Endothelial cell of umbilical vein (primary cell): Measurements from ENCODE around the gene MTA2. TPM values are rescaled to one million over a fixed set of nuclear protein-coding genes. Genes with fewer than 3 reads are reported as not detected.

Experiments used
- BruUV-seq: library from RNA; stranded (reverse); fragments of 400-500 nt; replicated peaks from 2 replicates; lab custom pipeline; 2021; lab: Mats Ljungman, UMichigan
- CTCF ChIA-PET: fragments of 300-600, 350-600 bp; sonication (Branson Sonifier 250); formaldehyde crosslinking; loops from one replicate; lab custom pipeline; 2021; ENCODE audit warnings: antibody characterized with exemption, inconsistent platforms; lab: Charles Lee
- POLR2A ChIA-PET: fragments of 300-600, 350-600 bp; sonication (Branson Sonifier 250); formaldehyde crosslinking; loops from one replicate; lab custom pipeline; 2021; ENCODE audit warnings: antibody characterized with exemption, inconsistent platforms; lab: Charles Lee
- DNase-seq: peaks from one replicate; pipeline ENCODE4 v3.0.0-alpha.2; 2011; ENCODE audit warnings: low read depth, low spot score
- FAIRE-seq: peaks from 2 replicates; lab custom pipeline; 2011; peaks lifted over from hg19 to GRCh38; lab: Jason Lieb, UNC
- H2AFZ ChIP-seq: 2 replicates; pipeline ENCODE4 v1.6.0; 2012; ENCODE audit warnings: low read depth, low read length, control low read depth, inconsistent platforms
- H3K27ac ChIP-seq: 2 replicates; pipeline ENCODE4 v1.5.1; 2011; ENCODE audit warnings: low read depth, mild to moderate bottlenecking, control low read depth, low read length, moderate library complexity; ENCODE audit not compliant: insufficient read depth
- H3K27me3 ChIP-seq, 2 experiments: 2 replicates each; pipeline versions ENCODE4 v1.6.0 to v1.6.1; 2011; ENCODE audit warnings: low read length in 2 of 2, mixed read lengths in 1 of 2; ENCODE audit not compliant: control insufficient read depth in 2 of 2, insufficient read depth in 2 of 2
- H3K36me3 ChIP-seq, 2 experiments: 2 replicates in 1 of 2; 3 replicates in 1 of 2; pipeline ENCODE4 v1.5.1; 2011; ENCODE audit warnings: low read length in 2 of 2, mild to moderate bottlenecking in 1 of 2, moderate library complexity in 1 of 2; ENCODE audit not compliant: control insufficient read depth in 2 of 2, insufficient read depth in 2 of 2; ENCODE audit errors: extremely low read depth in 1 of 2
- H3K4me1 ChIP-seq: 3 replicates; pipeline ENCODE4 v1.5.1; 2011; ENCODE audit warnings: mild to moderate bottlenecking, low read length; ENCODE audit not compliant: control insufficient read depth, insufficient read depth; ENCODE audit errors: extremely low read depth
- H3K4me2 ChIP-seq: 2 replicates; pipeline ENCODE4 v1.6.1; 2011; ENCODE audit warnings: low read length, control low read depth, mixed read lengths; ENCODE audit not compliant: insufficient read depth
- H3K4me3 ChIP-seq, 3 experiments: fragments of 200-600 bp in 1 of 3; sonication (generic), shearing (Covaris generic) in 1 of 3; replicated peaks in 1 of 3; 2 replicates each; pipeline ENCODE4 v1.5.1; 2011 to 2016; ENCODE audit warnings: control low read depth in 3 of 3, low read length in 3 of 3, mild to moderate bottlenecking in 2 of 3, inconsistent platforms in 1 of 3, low read depth in 1 of 3, moderate library complexity in 1 of 3; ENCODE audit not compliant: insufficient read depth in 1 of 3
- H3K79me2 ChIP-seq: 2 replicates; pipeline ENCODE4 v1.6.0; 2012; ENCODE audit warnings: low read length, inconsistent platforms; ENCODE audit not compliant: control insufficient read depth, insufficient read depth
- H3K9ac ChIP-seq: replicated peaks from 2 replicates; pipeline ENCODE3; 2011; ENCODE audit warnings: low read length, control low read depth; ENCODE audit not compliant: insufficient read depth; ENCODE audit errors: extremely low read depth
- H3K9me1 ChIP-seq: replicated peaks from 3 replicates; pipeline ENCODE4 v1.6.0; 2011; ENCODE audit warnings: mild to moderate bottlenecking, low read length; ENCODE audit not compliant: control insufficient read depth, insufficient read depth; ENCODE audit errors: extremely low read depth
- H3K9me3 ChIP-seq: replicated peaks from 2 replicates; pipeline ENCODE4 v1.5.1; 2012; ENCODE audit warnings: low read length, inconsistent platforms; ENCODE audit not compliant: control insufficient read depth, insufficient read depth
- H4K20me1 ChIP-seq: replicated peaks from 2 replicates; pipeline ENCODE3; 2011; ENCODE audit warnings: mild to moderate bottlenecking, low read length; ENCODE audit not compliant: control insufficient read depth, insufficient read depth; ENCODE audit errors: extremely low read depth
- CTCF ChIP-seq, 2 donors: IDR thresholded peaks; 1 replicate in 1 of 2; 2 replicates in 1 of 2; pipeline ENCODE4 v1.5.1; 2011; ENCODE audit warnings: low read length in 2 of 2, mild to moderate bottlenecking in 2 of 2, moderate library complexity in 2 of 2, control low read depth in 1 of 2, inconsistent platforms in 1 of 2, low read depth in 1 of 2; ENCODE audit not compliant: insufficient read depth in 1 of 2; ENCODE audit errors: extremely low read depth in 1 of 2
- EZH2 ChIP-seq: IDR thresholded peaks from 2 replicates; pipeline ENCODE4 v1.6.1; 2012; ENCODE audit warnings: borderline replicate concordance, low read depth, mild to moderate bottlenecking, moderate library complexity, low read length, inconsistent platforms; ENCODE audit not compliant: severe bottlenecking
- FOS ChIP-seq: IDR thresholded peaks from 2 replicates; pipeline ENCODE4 v1.6.1; 2011; ENCODE audit warnings: mild to moderate bottlenecking, low read length, moderate library complexity, borderline replicate concordance; ENCODE audit not compliant: insufficient read depth
- GATA2 ChIP-seq: IDR thresholded peaks from 2 replicates; pipeline ENCODE4 v1.7.0; 2011; ENCODE audit warnings: low read depth, mild to moderate bottlenecking, moderate library complexity, mixed read lengths, low read length; ENCODE audit not compliant: insufficient read length, insufficient read depth
- JUN ChIP-seq: IDR thresholded peaks from 2 replicates; pipeline ENCODE4 v1.6.1; 2011; ENCODE audit warnings: borderline replicate concordance, low read depth; ENCODE audit not compliant: insufficient read length, insufficient read depth
- MAX ChIP-seq: IDR thresholded peaks from 2 replicates; pipeline ENCODE4 v1.6.1; 2011; ENCODE audit not compliant: insufficient read depth, insufficient read length
- MYC ChIP-seq: IDR thresholded peaks from one replicate; pipeline ENCODE4 v1.6.1; 2011; ENCODE audit warnings: mild to moderate bottlenecking, low read depth, low read length
- POLR2A ChIP-seq: IDR thresholded peaks from 2 replicates; pipeline ENCODE4 v1.6.1; 2012; ENCODE audit warnings: low read depth, mild to moderate bottlenecking, control low read depth, low read length
- POLR2AphosphoS5 ChIP-seq: IDR thresholded peaks from 2 replicates; pipeline ENCODE4 v1.6.1; 2012; ENCODE audit warnings: low read depth, mild to moderate bottlenecking, control low read depth, low read length, moderate library complexity; ENCODE audit not compliant: insufficient read depth
- dilution Hi-C: fragments of 300-500 bp; cut with MboI; formaldehyde crosslinking; loops from one replicate; pipeline ENCODE4 v1.15.0; 2019; ENCODE audit warnings: low sequenced_read_pairs; ENCODE audit not compliant: extremely low pct_ligation_motif_present
- intact Hi-C: fragments of 100-400 bp; cut with micrococcal nuclease; formaldehyde crosslinking; loops from one replicate; pipeline ENCODE4 v1.10.0; 2022
- polyA plus RNA-seq, 4 experiments: library from polyadenylated mRNA; depleted of rRNA in 3 of 4; stranded (reverse) in 3 of 4; unstranded in 1 of 4; fragments of >200 nt; gene quantifications; 2 replicates each; pipeline versions ENCODE4 v1.2.1 to v1.2.3, GENCODE V29; 2011 to 2012; ENCODE audit warnings: missing spikeins in 1 of 4
- total RNA-seq: library from RNA; stranded (reverse); gene quantifications from 2 replicates; pipeline ENCODE4 v1.2.3, GENCODE V29; 2021

The MTA2 gene
- total and polyA plus RNA-seq, 2 donors (not counting 3 experiments of a cell fraction or from before 2014, with no cell fraction given) = 40.4 to 166 TPM

GRCh38 chr11:62580959-62581715, 20.5 kb downstream of the MTA2 start:
- Histone ChIP-seq H3K79me2 (no peaks in the 10 kb centered on the region), H3K4me3 (no peak overlapping the region), H3K9me1 (no peaks in the 10 kb centered on the region), H3K4me1 (peaks cover 25% of the 10 kb centered on the region), H3K4me2 (no peak overlapping the region), H3K27ac (no peak overlapping the region), H3K9ac (no peak overlapping the region), H3K9me3 (no peaks in the 10 kb centered on the region), H4K20me1 (no peaks in the 10 kb centered on the region), H3K36me3 (peaks cover 0 to 8% of the 10 kb centered on the region in 2 experiments), H3K27me3 (no peaks in the 10 kb centered on the region), H2AFZ (no peak overlapping the region)
- DNase-seq = no peak
- POLR2A ChIA-PET = no interaction called here
- CTCF ChIA-PET = interaction anchor here (1.5 to 2.0 kb wide), 2 partner anchors 10 to 156 kb away, joined by 4 to 5 read pairs; partner anchors contain the start of gene TUT1
- intact Hi-C loops = no loop called here
- no peak for TF ChIP-seq GATA2
- TF ChIP-seq CTCF (IDR thresholded peaks at IDR 0.05; ENCODE audit: extremely low read depth in 1 of 2, insufficient read depth in 1 of 2, low read depth in 1 of 2, low read length in 2 of 2) = no peak
- TF ChIP-seq MYC = no peak
- TF ChIP-seq POLR2AphosphoS5 = no peak
- TF ChIP-seq POLR2A = no peak
- no peak for TF ChIP-seq JUN
- TF ChIP-seq MAX = no peak
- TF ChIP-seq EZH2 = no peak
- no peak for TF ChIP-seq FOS
- no peak for FAIRE-seq
- dilution Hi-C loops = no loop called here
- no TSS peak for BruUV-seq
